Stimulated activated memory B cell treated with anti-CD40 and anti-IgM and Interleukin-4, amounts not matched to agents 10 μg/mL and 1 μg/mL and 100 μg/mL, for 72 hours (primary cell): ENCODE measurements around the gene NEU1.
"Not testable (repeated sequence)": the region's sequence is repeated elsewhere in the genome, so short reads cannot be mapped to it uniquely, and the experiment has no call there.

ENCODE experiments used
- ATAC-seq: fragments of 150-1000 bp; cut with Tn5 transposase; 2 replicates; pipeline ENCODE4 v1.10.0; 2021
- H3K27ac Mint-ChIP-seq: one replicate; pipeline ENCODE4 v1.8.0; 2022; ENCODE audit warnings: mild to moderate bottlenecking, mixed read lengths
- H3K27me3 Mint-ChIP-seq: one replicate; pipeline ENCODE4 v1.8.0; 2022; ENCODE audit warnings: mixed read lengths
- H3K36me3 Mint-ChIP-seq: one replicate; pipeline ENCODE4 v1.8.0; 2022; ENCODE audit warnings: mixed read lengths
- H3K4me1 Mint-ChIP-seq: one replicate; pipeline ENCODE4 v1.8.0; 2022; ENCODE audit warnings: mixed read lengths
- H3K4me3 Mint-ChIP-seq: one replicate; pipeline ENCODE4 v1.8.0; 2022; ENCODE audit warnings: mild to moderate bottlenecking, moderate library complexity, mixed read lengths
- H3K9me3 Mint-ChIP-seq: one replicate; pipeline ENCODE4 v1.8.0; 2022; ENCODE audit warnings: mixed read lengths

The NEU1 gene

GRCh38 chr6:31826793-31827285 is 35.8 kb downstream of the NEU1 start:
- H3K27ac Mint-ChIP-seq, result peak overlapping the region; percentile 93
- peak; percentile 37 for ATAC-seq
- H3K4me3 Mint-ChIP-seq, result peak overlapping the region; percentile 78
- H3K4me1 Mint-ChIP-seq, result peaks cover 53% of the 10 kb centered on the region
- no peaks in the 10 kb centered on the region for H3K36me3 Mint-ChIP-seq
- no peaks in the 10 kb centered on the region for H3K27me3 Mint-ChIP-seq
- no peaks in the 10 kb centered on the region for H3K9me3 Mint-ChIP-seq

- H3K4me1 Mint-ChIP-seq, result peaks cover 56% of the 10 kb centered on the region
- H3K4me3 Mint-ChIP-seq, result peak overlapping the region; percentile 12
- no peaks in the 10 kb centered on the region for H3K27me3 Mint-ChIP-seq
- ATAC-seq, result no peak
- H3K36me3 Mint-ChIP-seq, result no peaks in the 10 kb centered on the region
- H3K27ac Mint-ChIP-seq, result peak overlapping the region; percentile 93
- H3K9me3 Mint-ChIP-seq, result no peaks in the 10 kb centered on the region
Measured at GRCh38 chr6:31825553-31825952, 37.1 kb downstream of the NEU1 start.

- not testable (repeated sequence) for H3K27me3 Mint-ChIP-seq, H3K9me3 Mint-ChIP-seq, H3K36me3 Mint-ChIP-seq, ATAC-seq
- peak overlapping the region; percentile 46 for H3K4me3 Mint-ChIP-seq
- peak overlapping the region; percentile 93 for H3K27ac Mint-ChIP-seq
- peaks cover 46% of the 10 kb centered on the region for H3K4me1 Mint-ChIP-seq
Measured at GRCh38 chr6:31823592-31824196, 38.9 kb downstream of the NEU1 start.

DNA sequence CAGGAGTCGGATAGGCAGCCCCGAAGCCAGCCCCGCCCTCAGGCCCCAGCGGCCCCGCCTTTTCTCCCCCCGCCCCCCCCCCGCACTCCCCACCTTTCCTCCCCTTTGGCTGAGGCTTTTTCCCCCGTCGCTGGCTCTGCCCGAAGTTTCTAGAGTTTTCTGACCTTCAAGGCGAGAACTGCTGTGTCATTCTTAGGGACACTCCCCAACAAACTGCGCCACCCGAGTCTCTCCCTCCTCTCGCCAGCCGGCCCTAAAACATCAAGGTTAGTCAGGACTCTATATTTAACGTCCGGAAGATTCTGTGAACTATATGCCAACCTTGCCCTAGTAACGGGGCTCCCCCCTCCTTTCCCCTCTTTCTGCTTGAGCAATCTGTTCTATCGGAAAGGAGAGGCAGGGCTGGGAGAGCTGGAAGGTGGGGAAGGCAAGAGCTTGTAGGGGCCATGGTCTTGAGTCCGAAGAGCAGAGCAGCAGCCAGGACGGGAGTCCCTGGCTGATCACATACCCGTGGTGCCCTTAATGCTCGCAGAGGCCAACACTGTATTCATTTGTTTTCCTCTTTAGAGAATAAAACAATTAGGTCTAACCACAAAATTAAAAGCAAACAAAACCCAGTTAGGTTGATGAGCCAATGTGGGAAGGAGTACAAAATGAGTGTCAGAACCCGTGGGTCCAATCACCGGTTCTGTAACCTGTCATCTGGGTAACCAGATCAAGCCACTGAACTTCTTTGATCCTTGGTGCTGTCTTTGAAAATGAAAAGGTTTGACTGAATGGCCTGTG is 40.4 kb downstream of the NEU1 start:
- no peaks in the 10 kb centered on the region for H3K9me3 Mint-ChIP-seq
- H3K4me3 Mint-ChIP-seq, result peak overlapping the region; percentile 95
- no peaks in the 10 kb centered on the region for H3K27me3 Mint-ChIP-seq

DNA sequence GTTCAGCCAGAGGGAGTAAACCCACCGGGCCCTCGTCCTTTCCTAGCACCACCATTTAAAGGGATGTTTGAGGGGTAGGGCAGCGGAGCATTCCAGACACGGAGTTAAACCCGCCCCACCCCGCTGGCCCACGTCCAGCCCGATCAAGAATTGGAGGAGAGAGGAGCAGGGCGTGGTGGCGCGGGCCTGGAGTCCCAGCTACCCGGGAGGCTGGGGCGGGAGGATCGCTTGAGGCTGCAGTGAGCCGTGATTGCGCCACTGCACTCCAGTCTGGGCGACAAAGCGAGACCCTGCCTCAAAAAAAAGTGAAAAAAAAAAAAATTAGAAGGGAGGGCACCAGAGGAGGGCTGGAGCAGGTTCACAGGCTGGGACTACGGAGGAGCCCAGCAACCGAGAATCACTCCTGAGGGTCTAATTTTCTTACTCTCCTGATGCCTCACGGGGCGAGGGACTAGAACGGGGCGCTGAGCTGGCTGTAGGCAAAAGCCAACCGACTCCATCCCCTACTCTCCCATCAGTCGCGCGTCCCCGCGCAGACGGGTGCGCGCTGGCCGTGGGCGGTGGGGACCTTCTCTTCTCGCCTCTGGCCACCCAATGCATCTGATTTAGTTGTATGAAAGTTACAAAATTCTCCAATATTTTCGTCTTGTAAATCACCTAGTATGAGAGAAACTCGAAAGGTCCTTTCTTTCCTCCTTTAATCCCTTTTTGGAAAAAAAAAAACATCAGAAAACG is 41.2 kb downstream of the NEU1 start:
- Mint-ChIP-seq H3K4me1 (peaks cover 60% of the 10 kb centered on the region), H3K36me3 (no peaks in the 10 kb centered on the region), H3K27me3 (no peaks in the 10 kb centered on the region), H3K27ac (peak overlapping the region; percentile 93), H3K4me3 (peak overlapping the region; percentile 95), H3K9me3 (no peaks in the 10 kb centered on the region)
- peak; percentile 79 for ATAC-seq

More for the DNA sequence above, 40.4 kb downstream of the NEU1 start:
- Mint-ChIP-seq H3K4me1 (peaks cover 58% of the 10 kb centered on the region), H3K27ac (peak overlapping the region; percentile 93), H3K36me3 (no peaks in the 10 kb centered on the region)
- ATAC-seq, result peak; percentile 76

GRCh38 chr6:31820399-31820798 is 42.2 kb downstream of the NEU1 start:
- Mint-ChIP-seq H3K4me1 (peaks cover 50% of the 10 kb centered on the region), H3K4me3 (peak overlapping the region; percentile 95), H3K27ac (peak overlapping the region; percentile 93)
- not testable (repeated sequence) for H3K27me3 Mint-ChIP-seq, H3K36me3 Mint-ChIP-seq, H3K9me3 Mint-ChIP-seq, ATAC-seq

DNA sequence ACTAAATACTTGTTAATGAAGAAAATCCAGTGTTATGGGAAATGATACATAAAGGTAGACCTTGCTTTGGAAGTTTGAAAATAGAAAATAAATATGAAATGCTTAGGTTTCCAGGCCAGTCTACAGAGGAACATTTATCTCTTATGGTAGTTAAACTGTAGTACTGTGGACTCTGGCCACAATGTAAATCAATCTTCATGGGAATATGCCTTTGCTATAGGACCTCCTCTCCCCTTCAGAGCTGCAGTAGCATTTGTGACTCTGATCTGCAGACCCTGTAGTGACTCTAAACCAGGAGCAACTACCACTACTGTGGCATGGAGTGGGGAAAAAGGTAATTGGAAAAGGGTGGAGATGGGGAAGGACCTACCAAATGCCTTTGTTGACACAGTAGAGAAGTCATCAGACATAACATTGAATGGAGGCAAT is 42.7 kb downstream of the NEU1 start:
- H3K27me3 Mint-ChIP-seq, result no peaks in the 10 kb centered on the region
- no peak overlapping the region for H3K27ac Mint-ChIP-seq
- no peaks in the 10 kb centered on the region for H3K36me3 Mint-ChIP-seq
- ATAC-seq, result no peak
- H3K4me3 Mint-ChIP-seq, result no peak overlapping the region
- H3K4me1 Mint-ChIP-seq, result peaks cover 45% of the 10 kb centered on the region
- H3K9me3 Mint-ChIP-seq, result no peaks in the 10 kb centered on the region

- not testable (repeated sequence) for ATAC-seq, H3K9me3 Mint-ChIP-seq, H3K27me3 Mint-ChIP-seq, H3K36me3 Mint-ChIP-seq
- Mint-ChIP-seq H3K4me3 (peak overlapping the region; percentile 79), H3K4me1 (peaks cover 45% of the 10 kb centered on the region), H3K27ac (peak overlapping the region; percentile 47)
Measured at GRCh38 chr6:31817929-31818511, 44.6 kb downstream of the NEU1 start.

DNA sequence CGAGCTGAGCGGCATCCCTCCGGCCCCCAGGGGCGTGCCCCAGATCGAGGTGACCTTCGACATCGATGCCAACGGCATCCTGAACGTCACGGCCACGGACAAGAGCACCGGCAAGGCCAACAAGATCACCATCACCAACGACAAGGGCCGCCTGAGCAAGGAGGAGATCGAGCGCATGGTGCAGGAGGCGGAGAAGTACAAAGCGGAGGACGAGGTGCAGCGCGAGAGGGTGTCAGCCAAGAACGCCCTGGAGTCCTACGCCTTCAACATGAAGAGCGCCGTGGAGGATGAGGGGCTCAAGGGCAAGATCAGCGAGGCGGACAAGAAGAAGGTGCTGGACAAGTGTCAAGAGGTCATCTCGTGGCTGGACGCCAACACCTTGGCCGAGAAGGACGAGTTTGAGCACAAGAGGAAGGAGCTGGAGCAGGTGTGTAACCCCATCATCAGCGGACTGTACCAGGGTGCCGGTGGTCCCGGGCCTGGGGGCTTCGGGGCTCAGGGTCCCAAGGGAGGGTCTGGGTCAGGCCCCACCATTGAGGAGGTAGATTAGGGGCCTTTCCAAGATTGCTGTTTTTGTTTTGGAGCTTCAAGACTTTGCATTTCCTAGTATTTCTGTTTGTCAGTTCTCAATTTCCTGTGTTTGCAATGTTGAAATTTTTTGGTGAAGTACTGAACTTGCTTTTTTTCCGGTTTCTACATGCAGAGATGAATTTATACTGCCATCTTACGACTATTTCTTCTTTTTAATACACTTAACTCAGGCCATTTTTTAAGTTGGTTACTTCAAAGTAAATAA is 45.3 kb downstream of the NEU1 start:
- not testable (repeated sequence) for H3K27me3 Mint-ChIP-seq, H3K36me3 Mint-ChIP-seq, H3K9me3 Mint-ChIP-seq
- peak overlapping the region; percentile 47 for H3K27ac Mint-ChIP-seq
- peak overlapping the region; percentile 79 for H3K4me3 Mint-ChIP-seq
- peak; percentile 1 for ATAC-seq
- H3K4me1 Mint-ChIP-seq, result peaks cover 45% of the 10 kb centered on the region

DNA sequence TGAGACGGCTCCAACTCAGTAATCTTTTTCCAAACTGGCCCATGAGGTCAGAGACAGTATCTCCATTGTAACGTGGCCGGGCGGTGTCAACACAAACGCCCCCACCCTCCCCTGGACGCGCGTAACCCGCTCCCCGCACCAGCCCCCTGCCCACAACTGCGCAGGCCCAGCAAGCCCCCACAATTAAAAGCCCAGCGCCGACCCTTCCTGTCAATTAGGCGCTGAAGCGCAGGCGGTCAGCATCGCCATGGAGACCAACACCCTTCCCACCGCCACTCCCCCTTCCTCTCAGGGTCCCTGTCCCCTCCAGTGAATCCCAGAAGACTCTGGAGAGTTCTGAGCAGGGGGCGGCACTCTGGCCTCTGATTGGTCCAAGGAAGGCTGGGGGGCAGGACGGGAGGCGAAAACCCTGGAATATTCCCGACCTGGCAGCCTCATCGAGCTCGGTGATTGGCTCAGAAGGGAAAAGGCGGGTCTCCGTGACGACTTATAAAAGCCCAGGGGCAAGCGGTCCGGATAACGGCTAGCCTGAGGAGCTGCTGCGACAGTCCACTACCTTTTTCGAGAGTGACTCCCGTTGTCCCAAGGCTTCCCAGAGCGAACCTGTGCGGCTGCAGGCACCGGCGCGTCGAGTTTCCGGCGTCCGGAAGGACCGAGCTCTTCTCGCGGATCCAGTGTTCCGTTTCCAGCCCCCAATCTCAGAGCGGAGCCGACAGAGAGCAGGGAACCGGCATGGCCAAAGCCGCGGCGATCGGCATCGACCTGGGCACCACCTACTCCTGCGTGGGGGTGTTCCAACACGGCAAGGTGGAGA is 47.4 kb downstream of the NEU1 start, which contains the start of the genes HSPA1A and HSPA1L:
TSS of gene HSPA1A (plus strand) at position 519 of the 814 bp plus-strand sequence. CDS start at position 733, 214 bp downstream.
TSS of gene HSPA1L (minus strand) at position 259 of the 814 bp plus-strand sequence. CDS start 3,311 bp downstream, outside the sequence.
- H3K4me1 Mint-ChIP-seq, result peaks cover 34% of the 10 kb centered on the region
- peak; percentile 82 for ATAC-seq
- H3K27me3 Mint-ChIP-seq, result no peaks in the 10 kb centered on the region
- H3K27ac Mint-ChIP-seq, result peak within 1 kb of the TSS; percentile 91
- H3K9me3 Mint-ChIP-seq, result no peaks in the 10 kb centered on the region
- H3K4me3 Mint-ChIP-seq, result peak within 1 kb of the TSS; percentile 98
- peaks cover 4% of the 10 kb centered on the region for H3K36me3 Mint-ChIP-seq

GRCh38 chr6:31814677-31815024 is 48.0 kb downstream of the NEU1 start:
- Mint-ChIP-seq H3K27me3 (no peaks in the 10 kb centered on the region), H3K36me3 (peaks cover 8% of the 10 kb centered on the region), H3K9me3 (no peaks in the 10 kb centered on the region), H3K4me1 (peaks cover 34% of the 10 kb centered on the region), H3K27ac (peak overlapping the region; percentile 91), H3K4me3 (peak overlapping the region; percentile 98)
- ATAC-seq, result peak; percentile 72

GRCh38 chr6:31813465-31813849 is 49.2 kb downstream of the NEU1 start:
- peaks cover 34% of the 10 kb centered on the region for H3K4me1 Mint-ChIP-seq
- no peak overlapping the region for H3K4me3 Mint-ChIP-seq

DNA sequence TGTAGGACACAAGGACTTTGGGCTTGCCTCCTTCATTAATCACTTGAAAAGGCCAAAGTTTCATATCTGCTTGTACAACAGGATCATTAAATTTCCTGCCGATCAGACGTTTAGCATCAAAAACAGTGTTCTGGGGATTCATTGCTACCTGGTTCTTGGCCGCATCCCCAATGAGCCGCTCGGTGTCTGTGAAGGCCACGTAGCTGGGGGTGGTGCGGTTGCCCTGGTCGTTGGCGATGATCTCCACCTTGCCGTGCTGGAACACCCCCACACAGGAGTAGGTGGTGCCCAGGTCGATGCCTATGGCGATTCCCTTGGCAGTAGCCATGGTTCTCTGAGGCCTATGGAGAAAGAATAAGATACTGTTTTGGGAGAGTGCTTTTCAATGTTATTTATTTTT is 51.0 kb downstream of the NEU1 start:
- Mint-ChIP-seq H3K4me1 (peaks cover 26% of the 10 kb centered on the region), H3K4me3 (no peak overlapping the region), H3K9me3 (no peaks in the 10 kb centered on the region), H3K27ac (no peak overlapping the region), H3K36me3 (peaks cover 12% of the 10 kb centered on the region), H3K27me3 (no peaks in the 10 kb centered on the region)
- ATAC-seq, result no peak

More at GRCh38 chr6:31813465-31813849, 49.2 kb downstream of the NEU1 start:
- Mint-ChIP-seq H3K27me3 (no peaks in the 10 kb centered on the region), H3K27ac (peak overlapping the region; percentile 91), H3K9me3 (no peaks in the 10 kb centered on the region), H3K36me3 (peaks cover 12% of the 10 kb centered on the region)
- no peak for ATAC-seq

DNA sequence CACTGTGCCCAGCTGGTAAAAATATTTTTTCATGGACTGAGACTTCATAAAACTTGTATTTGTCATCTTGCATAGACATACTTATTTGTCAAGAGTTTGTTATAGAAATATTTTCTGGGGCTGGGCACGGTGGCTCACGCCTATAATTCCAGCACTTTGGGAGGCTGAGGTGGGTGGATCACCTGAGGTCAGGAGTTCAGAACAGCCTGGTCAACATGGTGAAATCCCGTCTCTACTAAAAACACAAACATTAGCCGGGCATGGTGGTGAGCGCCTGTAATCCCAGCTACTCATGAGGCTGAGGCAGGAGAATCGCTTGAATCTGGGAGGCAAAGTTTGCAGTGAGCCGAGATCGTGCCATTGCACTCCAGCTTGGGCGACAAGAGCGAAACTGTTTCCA is 54.0 kb downstream of the NEU1 start:
- not testable (repeated sequence) for H3K27ac Mint-ChIP-seq, H3K9me3 Mint-ChIP-seq, ATAC-seq, H3K4me3 Mint-ChIP-seq, H3K27me3 Mint-ChIP-seq
- H3K4me1 Mint-ChIP-seq, result peaks cover 31% of the 10 kb centered on the region
- H3K36me3 Mint-ChIP-seq, result peaks cover 12% of the 10 kb centered on the region
